HL-60 (cell line): ENCODE results near the gene UAP1.

Source experiments
- DNase-seq, 2 experiments: peaks; one replicate each; pipeline ENCODE4 v3.0.0-alpha.2; 2010 to 2020; ENCODE audit warnings: low read depth in 1 of 2, low spot score in 1 of 2
- H3K27ac ChIP-seq: fragments of 250-450 bp; sonication (Bioruptor Pico); replicated peaks from 2 replicates; pipeline ENCODE4 v1.5.1; 2020; ENCODE audit warnings: mild to moderate bottlenecking, moderate library complexity
- H3K27me3 ChIP-seq: fragments of 250-450 bp; sonication (Bioruptor Pico); 2 replicates; pipeline ENCODE4 v1.5.1; 2021; ENCODE audit warnings: mild to moderate bottlenecking, moderate library complexity; ENCODE audit not compliant: insufficient read depth, poor library complexity, severe bottlenecking
- H3K4me3 ChIP-seq: replicated peaks from 2 replicates; pipeline ENCODE4 v1.5.1; 2011; ENCODE audit warnings: mild to moderate bottlenecking, control low read depth, low read length; ENCODE audit not compliant: insufficient read depth
- CTCF ChIP-seq: IDR thresholded peaks from one replicate; pipeline ENCODE4 v1.5.1; 2011; ENCODE audit warnings: low read length, control low read depth, inconsistent platforms; ENCODE audit not compliant: insufficient read depth
- GABPA ChIP-seq: IDR thresholded peaks from 2 replicates; pipeline ENCODE4 v1.6.1; 2012; ENCODE audit warnings: low read depth
- POLR2AphosphoS5 ChIP-seq: IDR thresholded peaks from 2 replicates; pipeline ENCODE4 v1.6.1; 2012; ENCODE audit warnings: low read depth
- REST ChIP-seq: IDR thresholded peaks from 2 replicates; pipeline ENCODE4 v1.6.1; 2012; ENCODE audit warnings: low read depth; ENCODE audit not compliant: insufficient replicate concordance
- SPI1 ChIP-seq: IDR thresholded peaks from 2 replicates; pipeline ENCODE4 v1.6.1; 2012; ENCODE audit warnings: low read depth, mild to moderate bottlenecking, borderline replicate concordance

The UAP1 gene

DNA sequence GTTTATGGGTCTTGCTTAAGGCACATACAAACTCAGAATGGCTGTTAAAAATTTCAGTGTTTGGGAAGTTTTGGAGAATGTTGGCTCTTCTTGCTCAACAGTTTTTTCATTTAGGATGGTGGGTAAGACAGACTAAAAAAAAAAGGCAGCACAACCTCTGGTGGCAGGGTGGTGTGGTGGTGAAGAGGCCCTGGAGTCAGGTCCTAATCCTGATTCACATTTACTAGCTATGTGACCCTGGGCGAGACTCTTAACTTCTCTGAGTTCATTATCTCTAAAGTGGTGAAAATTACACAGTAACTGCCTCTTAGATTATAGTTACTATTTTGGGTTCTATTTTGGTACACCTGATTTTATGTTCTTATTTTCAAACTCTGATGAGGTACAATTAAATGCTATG lies 11.6 kb downstream of the UAP1 start:
- Histone ChIP-seq H3K27ac (no peak overlapping the region), H3K4me3 (no peak overlapping the region), H3K27me3 (no peaks in the 10 kb centered on the region)
- DNase-seq: no peak
- no peak for TF ChIP-seq REST
- no peak for TF ChIP-seq CTCF
- no peak for TF ChIP-seq POLR2AphosphoS5
- no peak for TF ChIP-seq SPI1
- TF ChIP-seq GABPA: no peak

- Histone ChIP-seq H3K4me3 (no peak overlapping the region), H3K27me3 (no peaks in the 10 kb centered on the region), H3K27ac (no peak overlapping the region)
- DNase-seq: no peak
- TF ChIP-seq REST: no peak
- TF ChIP-seq POLR2AphosphoS5: no peak
- no peak for TF ChIP-seq SPI1
- TF ChIP-seq CTCF: no peak
- no peak for TF ChIP-seq GABPA
Observed at GRCh38 chr1:162578071-162578700, 16.7 kb downstream of the UAP1 start.

GRCh38 chr1:162578936-162579335 lies 17.4 kb downstream of the UAP1 start:
- H3K27me3 ChIP-seq: no peaks in the 10 kb centered on the region
- no peak overlapping the region for H3K4me3 ChIP-seq
- H3K27ac ChIP-seq: no peak overlapping the region
- TF ChIP-seq CTCF: no peak
- TF ChIP-seq SPI1: no peak
- TF ChIP-seq GABPA: no peak
- no peak for TF ChIP-seq REST
- no peak for TF ChIP-seq POLR2AphosphoS5
- no peak for DNase-seq
